ENCODE results near the gene SDSL. TPM values are rescaled to one million over a fixed set of nuclear protein-coding genes. Genes with fewer than 3 reads are reported as not detected.

SDSL gene
- total RNA-seq, 1 experiment from 2014 or later: 41.7 TPM

DNA sequence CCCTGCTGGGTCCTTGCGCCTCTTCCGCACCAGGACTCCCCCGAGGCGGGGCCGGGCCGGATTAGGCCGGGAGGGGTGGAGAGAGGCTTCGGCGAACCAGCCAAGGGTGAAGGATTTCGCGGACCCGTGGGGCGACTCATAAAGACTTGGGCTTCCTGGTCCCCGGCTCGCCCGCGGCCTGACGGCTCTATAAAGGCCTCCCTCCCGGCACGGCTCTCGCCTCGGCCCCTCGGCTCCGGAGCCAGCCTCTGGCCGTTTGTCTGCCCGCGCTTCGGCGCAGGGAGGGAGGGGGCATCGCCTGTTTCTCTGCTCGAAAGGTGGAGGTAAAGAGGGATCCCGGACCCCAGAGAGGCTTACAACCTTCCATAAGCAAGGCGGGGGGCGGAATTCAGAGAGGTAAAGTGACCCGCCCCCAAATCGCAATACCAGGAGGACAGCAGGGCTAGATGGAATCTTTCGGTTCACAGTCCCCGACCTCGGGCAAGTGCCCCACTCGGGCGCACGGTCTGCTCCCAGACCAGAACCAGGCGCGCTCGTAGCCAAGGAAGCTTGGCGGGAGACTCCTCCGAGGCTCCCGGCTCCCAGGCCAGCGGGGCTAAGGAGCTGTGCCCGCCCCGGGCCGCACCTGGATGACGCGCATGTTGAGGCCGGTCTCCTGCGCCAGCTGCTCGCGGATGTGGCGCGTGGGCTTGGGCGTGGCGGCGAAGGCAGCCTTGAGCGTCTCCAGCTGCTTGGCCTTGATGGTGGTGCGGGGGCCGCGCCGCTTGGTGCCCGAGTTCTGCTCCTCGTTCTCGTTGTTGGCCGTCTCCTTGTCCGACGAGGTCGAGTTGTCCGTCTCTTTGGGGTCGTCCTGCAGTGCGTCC lies 45.6 kb downstream of the SDSL start:
- DNase-seq (ENCODE audit: low read depth): no peak

GRCh38 chr12:113468365-113469223 lies 46.4 kb downstream of the SDSL start:
- no peak for DNase-seq (ENCODE audit: low read depth)

GRCh38 chr12:113469224-113469948 lies 47.2 kb downstream of the SDSL start:
- DNase-seq (ENCODE audit: low read depth): no peak

DNA sequence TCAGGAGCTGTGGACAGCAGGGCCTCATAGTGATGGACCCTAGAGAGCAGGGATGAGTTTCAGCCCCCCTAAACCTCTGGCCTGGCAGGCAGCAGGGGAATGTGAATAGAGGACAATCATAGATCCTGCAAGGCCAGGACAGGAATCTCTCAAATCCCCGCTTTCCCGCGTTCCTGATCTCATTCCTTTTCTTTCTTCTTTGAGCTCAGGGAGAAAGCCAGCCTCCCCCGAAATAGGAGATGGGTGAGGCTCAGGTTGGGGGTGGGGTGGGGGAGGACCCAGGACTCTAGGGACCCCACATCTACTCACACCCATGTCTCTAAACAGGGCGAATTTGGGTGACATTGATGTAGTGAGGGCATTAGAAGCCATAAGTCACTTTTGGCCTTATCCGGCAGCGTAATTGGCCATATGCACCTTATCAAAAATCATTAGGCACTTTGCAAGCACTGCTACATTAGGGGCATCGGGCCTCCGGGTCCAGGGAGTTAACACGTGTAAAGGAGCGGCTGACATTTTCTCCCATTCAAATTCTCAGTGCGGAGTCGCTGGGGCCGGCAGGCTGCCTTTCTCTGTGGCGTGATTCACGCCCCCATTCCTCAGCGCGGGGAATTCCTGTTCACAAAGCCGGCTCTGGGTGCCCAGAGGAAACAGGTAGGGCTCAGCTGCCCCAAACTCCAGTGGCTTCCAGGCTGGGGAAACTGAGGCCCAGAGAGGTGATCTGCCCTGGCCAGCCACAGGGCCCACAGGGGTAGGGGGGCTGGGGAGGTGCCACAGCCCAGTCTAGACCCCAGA lies 48.0 kb downstream of the SDSL start:
- no peak for DNase-seq (ENCODE audit: low read depth)

GRCh38 chr12:113470871-113471618 lies 48.9 kb downstream of the SDSL start:
- no peak for DNase-seq (ENCODE audit: low read depth)

DNA sequence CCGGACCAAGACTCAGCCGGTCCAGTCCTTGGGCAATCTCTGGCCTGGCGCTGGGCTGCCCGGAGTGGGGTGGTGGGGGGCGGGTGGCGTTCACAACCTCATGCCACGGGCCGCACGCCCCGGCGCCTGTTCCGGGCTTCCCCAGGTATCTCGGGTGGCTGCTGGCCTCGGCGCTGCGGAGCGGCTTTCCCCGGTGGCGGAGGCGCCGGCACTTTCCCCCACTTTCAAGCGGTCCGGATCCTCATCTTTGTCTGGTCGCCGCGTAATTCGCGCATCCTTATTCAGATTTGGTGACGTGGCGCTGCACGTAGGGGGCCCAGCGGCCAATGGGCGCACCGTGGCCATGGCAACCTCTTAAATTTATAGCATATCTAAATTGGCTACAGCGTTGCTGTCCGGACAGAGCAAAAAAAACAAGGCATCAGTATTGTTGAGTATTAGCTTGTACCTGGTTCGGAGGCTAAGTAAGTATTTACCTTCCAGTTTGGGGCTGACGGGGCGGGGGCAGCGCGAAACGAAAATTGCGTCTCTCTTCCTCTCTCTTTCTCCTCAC lies 49.5 kb downstream of the SDSL start, which contains the start of gene LHX5:
TSS of gene LHX5 (minus strand) at position 253 of the 553 bp plus-strand sequence. CDS start 373 bp downstream, outside the sequence.
- DNase-seq (ENCODE audit: low read depth): peak; percentile 74

DNA sequence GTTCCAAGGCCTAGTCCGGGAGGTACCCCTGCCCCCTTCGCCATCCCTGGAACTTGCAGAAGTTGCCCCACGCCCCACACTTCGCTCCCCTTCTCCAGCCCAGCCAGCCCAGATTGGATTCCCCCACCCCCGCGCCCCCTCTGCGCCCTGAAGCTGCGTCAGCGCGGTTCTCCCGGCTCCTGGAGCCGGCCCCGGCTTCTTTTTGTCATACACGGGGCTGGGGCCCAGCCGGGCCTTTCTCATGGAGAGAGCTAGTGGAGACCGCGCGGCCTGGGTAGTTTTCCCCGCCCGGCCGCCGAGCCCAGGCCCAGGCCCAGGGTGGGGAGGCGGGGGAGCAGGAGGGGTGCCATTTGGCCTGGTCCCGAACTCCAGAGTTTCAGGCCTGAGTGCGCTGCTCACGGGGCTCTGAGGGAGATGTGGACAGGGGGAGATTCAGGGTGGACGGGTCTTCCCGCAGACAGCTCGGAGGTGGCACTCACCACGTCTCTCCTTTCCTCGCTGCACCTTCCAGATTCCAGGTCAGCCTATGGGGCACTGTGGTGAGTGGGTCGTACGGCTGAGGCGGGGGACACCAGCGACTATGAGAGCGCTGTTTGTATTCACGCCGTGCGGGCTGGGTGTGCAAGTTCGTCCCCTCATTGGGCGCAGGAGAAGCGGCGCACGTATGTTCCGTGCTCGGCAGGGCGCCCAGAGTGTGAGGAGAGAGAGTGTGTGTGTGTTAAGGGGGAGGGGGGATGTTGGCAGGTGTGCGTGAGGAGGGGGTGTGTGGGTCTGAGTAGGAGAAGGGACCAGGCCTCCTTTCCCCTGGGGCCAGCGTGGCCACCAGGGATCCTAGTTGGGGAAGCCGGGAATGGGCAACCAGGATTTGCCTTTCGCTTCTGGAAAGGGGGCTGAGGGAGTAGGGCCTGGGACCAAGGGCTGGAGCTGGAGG lies 50.3 kb downstream of the SDSL start:
- DNase-seq (ENCODE audit: low read depth): no peak

DNA sequence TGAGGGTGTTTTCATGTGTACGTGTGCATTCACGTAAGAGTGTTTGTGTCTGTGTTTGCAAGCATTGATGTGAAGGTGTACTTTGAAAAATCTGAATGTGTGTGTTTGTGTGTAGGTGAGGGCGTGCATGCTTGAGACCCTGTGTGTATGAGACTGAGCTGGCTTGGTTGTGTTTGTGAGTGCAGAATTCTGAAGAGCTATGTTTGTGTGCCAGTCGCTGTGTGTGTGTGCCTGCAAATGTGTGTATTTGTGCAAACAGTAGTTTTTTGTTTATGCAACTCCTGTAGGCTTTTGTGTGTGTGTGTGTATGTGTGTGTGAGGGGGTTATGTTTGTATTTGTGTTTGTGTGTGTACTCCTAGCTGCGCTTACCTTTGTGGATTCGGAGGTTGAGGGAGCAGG lies 51.2 kb downstream of the SDSL start:
- no peak for DNase-seq (ENCODE audit: low read depth)

GRCh38 chr12:113473942-113474341 lies 51.8 kb downstream of the SDSL start:
- DNase-seq (ENCODE audit: low read depth): peak; percentile 45

DNA sequence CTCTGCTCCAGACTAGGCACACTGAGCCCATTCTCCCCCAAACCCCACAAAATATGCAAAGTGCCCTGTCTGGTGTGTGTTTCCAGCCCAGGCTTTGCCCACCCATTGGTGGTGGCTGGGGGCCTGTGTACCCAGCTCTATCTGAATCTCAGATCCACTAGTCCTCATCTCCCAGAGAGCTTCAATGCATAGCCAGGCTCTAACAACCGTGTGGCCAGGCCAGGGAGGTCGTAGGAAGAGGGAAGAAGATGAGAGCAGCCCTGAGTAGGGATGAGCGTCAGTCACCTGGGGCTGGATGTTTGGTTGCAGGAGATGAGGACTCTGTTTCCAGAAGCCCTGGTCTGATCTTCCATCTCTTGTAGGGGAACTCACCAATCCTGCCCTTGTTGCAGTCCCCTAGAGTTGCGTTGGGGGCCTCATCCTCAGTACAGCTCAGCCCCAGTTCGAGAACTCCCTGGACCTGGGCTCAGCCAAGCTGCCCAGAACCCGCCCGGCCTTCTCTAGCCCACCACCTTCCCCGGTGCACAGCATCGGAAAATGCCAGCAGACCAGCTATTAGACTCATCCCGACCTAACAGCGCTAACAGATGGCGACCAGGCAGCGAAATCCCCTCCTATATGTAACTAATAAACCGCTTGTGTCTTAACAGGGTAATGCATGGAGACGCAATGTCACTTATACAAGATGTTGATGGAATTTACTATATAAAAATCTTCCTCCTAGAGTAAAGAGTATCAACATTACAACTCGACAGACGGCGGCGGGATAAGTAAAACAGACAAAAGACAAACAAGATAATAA lies 52.7 kb downstream of the SDSL start:
- DNase-seq (ENCODE audit: low read depth): no peak

- no peak for DNase-seq (ENCODE audit: low read depth)
These were observed 53.4 kb downstream of the SDSL start for GRCh38 chr12:113475451-113476175.

DNA sequence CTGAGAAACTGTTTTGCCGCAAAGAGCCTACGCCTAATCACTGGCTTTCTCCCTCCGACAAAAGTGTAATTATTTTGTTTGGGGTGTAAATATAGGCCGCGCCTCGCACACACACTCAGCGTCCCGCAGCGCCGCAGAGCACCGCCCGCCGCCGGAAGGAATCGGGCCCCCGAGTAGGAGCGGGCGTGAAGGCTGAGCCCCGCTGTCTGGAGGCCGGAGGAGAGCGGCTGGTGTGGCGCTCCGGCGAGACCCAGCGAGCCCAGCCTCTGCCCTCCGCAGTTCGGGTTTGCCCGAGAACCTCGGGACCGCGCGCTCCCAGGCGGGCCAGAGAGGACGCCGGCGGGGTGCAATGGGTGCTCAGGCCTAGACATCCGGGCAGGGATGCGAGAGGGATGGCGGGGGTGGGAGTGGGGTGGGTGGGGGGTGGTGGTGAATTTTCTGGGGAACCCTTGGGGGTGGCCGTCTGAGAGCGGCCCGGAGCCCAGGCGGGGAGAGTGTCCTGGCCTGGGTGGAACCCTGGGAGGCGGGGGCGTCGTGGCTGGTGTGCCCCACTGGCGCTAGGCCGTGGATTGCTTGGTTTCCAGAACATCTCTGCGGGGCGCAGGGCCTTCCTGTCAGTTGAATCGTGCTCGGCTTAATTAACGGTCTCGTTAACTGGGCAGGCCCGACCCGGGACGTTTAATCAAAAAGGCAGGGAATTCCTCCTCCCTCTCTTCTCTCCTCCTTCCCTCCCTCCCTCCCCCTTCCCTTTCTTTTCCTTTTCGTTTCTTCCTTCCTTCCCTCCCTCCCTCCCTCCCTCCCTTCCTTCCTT lies 54.2 kb downstream of the SDSL start:
- DNase-seq (ENCODE audit: low read depth): no peak

DNA sequence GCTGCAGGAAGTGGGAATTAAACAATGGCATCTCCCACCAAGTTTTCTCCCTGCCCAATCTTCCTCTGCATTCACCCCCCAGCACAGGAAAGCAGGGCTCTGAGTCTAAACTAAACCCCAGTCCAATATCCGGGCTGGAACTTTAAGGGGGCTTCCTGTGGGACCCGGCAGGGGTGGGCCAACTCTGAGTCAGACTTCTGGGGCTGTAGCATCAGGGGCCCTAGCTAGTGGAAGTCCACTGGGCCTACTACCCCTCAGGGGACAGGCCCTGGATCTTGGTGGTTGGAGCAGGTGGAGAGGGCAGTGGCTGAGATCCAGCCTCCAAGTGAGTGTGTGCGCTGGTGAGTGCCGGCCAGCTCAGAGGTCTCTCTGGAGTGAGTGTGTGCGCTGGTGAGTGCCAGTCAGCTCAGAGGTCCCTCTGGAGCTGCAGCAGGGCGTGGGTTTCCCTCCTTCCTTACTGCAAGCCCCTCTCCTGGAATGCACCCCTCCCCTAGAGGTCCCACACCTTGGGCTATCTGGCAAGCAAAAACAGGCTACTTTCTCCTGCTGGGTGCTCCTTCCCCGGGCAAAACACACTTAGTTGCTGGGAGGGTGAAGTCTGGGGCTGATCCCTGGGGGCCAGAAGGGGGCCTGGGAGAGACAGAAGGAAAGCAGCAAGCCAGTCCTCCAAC lies 55.1 kb downstream of the SDSL start:
- DNase-seq (ENCODE audit: low read depth): no peak

- no peak for DNase-seq (ENCODE audit: low read depth)
These were observed 55.6 kb downstream of the SDSL start for GRCh38 chr12:113477842-113478215.

DNA sequence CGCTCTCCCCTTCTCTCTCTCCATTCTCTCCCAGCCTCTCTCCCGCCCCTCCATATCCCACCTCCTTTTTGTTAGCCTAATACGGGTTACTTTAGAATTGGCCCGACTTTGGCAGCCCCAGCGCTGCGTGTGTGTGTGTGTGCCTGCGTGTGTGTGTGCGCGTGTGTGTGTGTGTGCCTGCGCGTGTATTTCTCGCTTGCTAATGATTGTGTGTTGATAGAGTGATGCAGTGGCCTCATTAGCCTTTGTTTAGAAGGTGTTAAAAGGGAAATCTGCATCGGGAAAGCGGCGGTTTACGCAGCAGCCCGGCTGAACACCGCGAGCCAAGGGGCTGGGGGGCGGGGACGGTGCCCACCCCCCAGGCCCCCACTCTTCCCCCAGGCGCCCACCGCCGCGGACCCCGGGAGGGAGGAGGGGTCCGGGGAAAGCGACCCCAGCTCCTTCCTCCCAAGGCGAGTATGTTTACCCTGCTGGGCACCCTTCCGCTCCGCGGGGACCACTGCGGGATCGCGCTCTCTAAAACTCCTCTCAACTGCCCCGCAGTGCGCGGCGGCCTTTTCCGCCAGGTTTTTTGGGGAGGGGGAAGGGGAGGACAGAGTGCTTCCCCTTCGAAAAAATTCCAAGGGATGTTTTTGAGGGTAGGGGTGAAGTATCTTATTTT lies 56.3 kb downstream of the SDSL start:
- DNase-seq (ENCODE audit: low read depth): no peak

DNA sequence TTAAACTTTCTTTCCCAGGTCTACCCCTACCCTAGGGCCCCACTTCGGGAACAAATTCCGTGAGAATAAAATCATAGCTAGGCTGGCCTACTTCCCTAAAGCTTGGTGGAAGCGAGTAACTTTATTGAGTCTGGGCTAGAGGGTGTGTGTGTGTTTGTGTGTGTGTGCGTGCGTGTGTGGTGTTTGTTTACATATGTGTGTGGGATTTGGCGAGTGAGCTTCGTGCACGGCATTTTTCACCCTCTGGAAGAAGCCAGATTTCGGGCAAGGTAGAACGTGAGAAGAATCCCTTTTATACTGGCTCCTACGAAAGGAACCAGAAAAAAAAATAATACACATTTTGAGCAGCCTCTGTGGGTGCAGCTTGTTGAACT lies 57.0 kb downstream of the SDSL start:
- no peak for DNase-seq (ENCODE audit: low read depth)

All from Daoy (cell line).